ENCODE measurements around the gene ANKRD53.
"Not testable (repeated sequence)": the region's sequence is repeated elsewhere in the genome, so short reads cannot be mapped to it uniquely, and the experiment has no call there.

ANKRD53 gene

GRCh38 chr2:70992945-70993853 is 14.8 kb downstream of the ANKRD53 start:
- no peak for DNase-seq

- no peak for DNase-seq
Observed at GRCh38 chr2:70994009-70994698, 15.7 kb downstream of the ANKRD53 start.

DNA sequence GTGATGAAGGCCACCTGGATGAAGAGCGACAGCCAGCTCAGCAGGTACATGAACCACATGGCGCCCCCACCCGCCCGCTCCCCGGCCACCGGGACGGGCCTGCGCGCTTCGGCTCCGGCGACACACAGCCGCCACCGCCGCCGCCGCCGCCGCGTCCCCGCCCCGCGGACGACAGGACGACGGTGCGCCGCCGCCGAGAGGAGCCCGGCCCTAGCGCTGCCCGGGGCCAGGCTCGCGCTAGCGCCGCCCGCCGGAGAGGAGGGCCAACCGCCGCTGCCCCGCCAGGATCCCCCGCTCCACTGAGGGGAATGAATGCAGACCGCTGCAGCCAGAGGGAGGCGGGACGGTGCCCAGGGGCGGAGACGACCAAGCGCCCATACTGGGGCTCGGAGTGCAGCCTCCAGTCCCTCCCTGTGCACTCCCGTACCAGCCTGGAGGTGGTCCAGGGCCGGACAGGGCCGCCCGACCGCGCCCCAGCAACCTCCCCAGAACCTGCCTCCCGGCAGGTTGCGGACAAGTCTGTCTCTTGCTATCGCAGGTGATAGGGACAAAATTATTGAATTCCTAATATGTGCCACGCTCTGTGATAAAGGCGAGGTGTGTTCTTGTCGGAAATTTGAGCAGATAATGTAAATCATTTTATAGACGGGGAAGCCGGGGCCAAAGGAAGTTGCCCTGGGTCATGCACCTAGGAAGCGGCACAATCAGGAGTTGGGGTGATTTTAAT is 16.4 kb downstream of the ANKRD53 start, which contains the start of gene TEX261:
TEX261 (minus strand) TSS at position 175 of the 727 bp plus-strand sequence; CDS start at position 59, 116 bp downstream.
- DNase-seq: peak; percentile 86

DNA sequence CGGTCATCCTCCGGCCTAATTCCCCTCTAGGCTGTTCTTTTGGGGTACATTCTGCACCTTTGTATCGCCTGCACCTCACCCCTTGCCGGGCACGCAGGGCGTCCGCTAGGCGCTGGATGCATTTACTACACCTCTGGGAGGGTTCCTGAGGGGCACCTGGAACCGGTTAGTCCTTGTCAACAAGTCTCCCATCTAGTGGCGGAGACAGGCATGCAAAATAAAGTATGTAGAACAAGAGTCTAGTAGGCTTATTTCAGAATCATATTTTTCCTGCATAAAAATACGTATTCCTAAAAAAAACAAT is 16.9 kb downstream of the ANKRD53 start:
- peak; percentile 41 for DNase-seq

- DNase-seq: not testable (repeated sequence)
Observed at GRCh38 chr2:70998885-70999284, 20.5 kb downstream of the ANKRD53 start.

DNA sequence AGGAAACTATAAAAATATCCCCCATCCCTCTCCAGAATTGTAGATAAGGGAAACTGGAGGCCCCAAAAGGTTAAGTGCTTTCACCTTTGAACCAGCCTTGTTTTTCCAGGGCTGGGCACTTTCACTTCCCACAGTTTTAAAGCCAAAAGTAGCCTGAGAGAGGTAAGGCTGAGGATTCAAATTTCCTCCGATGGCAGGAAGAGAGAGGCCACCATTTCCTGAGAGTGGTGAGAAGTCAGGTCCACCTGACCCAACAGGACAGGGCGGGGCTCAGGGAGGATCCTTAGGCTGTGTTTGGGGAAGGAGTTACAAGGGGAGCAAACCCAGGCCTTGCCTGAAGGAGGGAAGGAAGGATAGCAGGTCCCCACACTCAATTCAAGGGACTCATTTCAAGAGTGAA is 20.9 kb downstream of the ANKRD53 start:
- DNase-seq: no peak

- DNase-seq: not testable (repeated sequence)
Observed at GRCh38 chr2:70999931-71000330, 21.5 kb downstream of the ANKRD53 start.

DNA sequence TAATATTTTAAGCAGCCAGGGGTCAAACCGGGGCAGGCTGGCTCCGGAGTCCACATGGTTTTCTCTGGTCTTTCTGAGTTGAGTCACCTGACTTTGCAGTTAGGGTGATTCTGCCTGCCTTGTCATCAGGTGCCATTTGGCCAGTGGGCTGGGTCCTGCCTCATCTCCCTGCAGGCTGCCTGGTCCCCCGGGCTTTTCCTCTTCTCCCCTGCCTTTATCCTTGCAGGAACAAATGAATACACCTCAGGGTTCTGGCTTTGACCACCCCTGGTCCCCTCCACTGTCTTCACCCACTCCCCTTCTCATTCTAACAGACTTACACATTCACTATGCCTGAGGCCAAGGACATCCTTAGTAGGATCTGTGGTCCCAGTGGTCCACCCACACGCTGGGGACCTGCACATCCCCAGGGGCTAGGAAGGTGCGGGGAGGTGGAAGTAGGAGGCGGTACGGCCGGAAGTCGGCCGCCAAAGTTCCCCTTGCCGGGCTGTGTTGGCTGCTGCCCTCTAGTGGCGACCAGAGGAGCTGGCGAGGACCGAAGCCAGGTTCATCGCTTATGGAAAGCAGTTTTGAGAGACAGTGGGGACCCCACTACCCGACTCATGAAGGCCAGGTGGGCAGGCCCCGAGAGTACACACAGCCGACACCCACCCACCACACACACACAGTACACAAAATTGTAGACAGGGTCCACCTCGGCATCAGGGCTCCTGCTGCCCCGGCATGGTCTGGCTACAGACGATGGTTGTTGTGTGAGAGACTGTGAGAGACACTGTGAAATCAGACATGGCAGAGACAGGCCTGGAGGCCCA is 22.6 kb downstream of the ANKRD53 start:
- DNase-seq: peak; percentile 61

- no peak for DNase-seq
Observed at GRCh38 chr2:71001592-71001927, 23.1 kb downstream of the ANKRD53 start.

GRCh38 chr2:71001981-71002570 is 23.6 kb downstream of the ANKRD53 start:
- no peak for DNase-seq

GRCh38 chr2:71003396-71003795 is 25.0 kb downstream of the ANKRD53 start:
- DNase-seq: no peak

- DNase-seq: no peak
Observed at GRCh38 chr2:71003966-71004755, 25.7 kb downstream of the ANKRD53 start.

GRCh38 chr2:71004857-71005256 is 26.4 kb downstream of the ANKRD53 start:
- DNase-seq: no peak

- no peak for DNase-seq
Observed at GRCh38 chr2:71005271-71006202, 27.1 kb downstream of the ANKRD53 start.

GRCh38 chr2:71006323-71006722 is 27.9 kb downstream of the ANKRD53 start:
- no peak for DNase-seq

GRCh38 chr2:71006955-71007799 is 28.7 kb downstream of the ANKRD53 start:
- no peak for DNase-seq

GRCh38 chr2:71008342-71008741 is 29.9 kb downstream of the ANKRD53 start:
- DNase-seq: no peak

DNA sequence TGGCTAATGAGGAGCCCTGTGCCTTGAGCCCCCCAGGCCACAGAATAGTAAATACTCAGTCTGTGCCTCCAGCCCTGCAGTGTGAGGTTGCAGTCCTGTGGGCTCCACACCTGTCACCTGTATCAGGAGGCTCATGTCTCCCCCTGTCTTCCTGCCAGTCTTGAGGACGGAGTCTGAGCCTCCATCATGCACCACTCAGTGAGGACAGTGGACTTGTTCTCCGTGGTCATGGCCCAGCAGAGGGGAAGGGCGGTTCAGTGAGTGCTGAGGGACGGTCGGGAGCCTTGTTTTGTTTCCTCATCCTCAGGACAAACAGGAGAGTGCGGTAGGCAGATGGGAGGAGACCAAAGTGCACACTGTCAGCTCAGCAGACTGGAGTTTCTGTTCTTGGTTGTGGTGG is 33.4 kb downstream of the ANKRD53 start:
- DNase-seq: not testable (repeated sequence)

GRCh38 chr2:71018625-71019024 is 40.2 kb downstream of the ANKRD53 start:
- DNase-seq: no peak
